ENCODE data around the gene DNER.
"Not testable (repeated sequence)": the region's sequence is repeated elsewhere in the genome, so short reads cannot be mapped to it uniquely, and the experiment has no call there.

Gene DNER

GRCh38 chr2:229714080-229714735 is at the start of gene DNER:
Gene DNER (minus strand): TSS chr2:229714555. CDS start chr2:229714423, 132 bp downstream.
- H3K4me3 ChIP-seq (ENCODE audit: low read depth, low read length) = peak within 1 kb of the TSS; percentile 15
- TF ChIP-seq CTCF (IDR thresholded peaks at IDR 0.05; ENCODE audit: borderline replicate concordance, insufficient read depth, low read depth, low read length) = no peak

- H3K4me3 ChIP-seq (ENCODE audit: low read depth, low read length) = no peak overlapping the region
- TF ChIP-seq CTCF (IDR thresholded peaks at IDR 0.05; ENCODE audit: borderline replicate concordance, insufficient read depth, low read depth, low read length) = no peak
These were observed 47.3 kb upstream of the DNER start for GRCh38 chr2:229761663-229762062.

GRCh38 chr2:229757462-229757861 is 43.1 kb upstream of the DNER start:
- H3K4me3 ChIP-seq (ENCODE audit: low read depth, low read length) = not testable (repeated sequence)

- H3K4me3 ChIP-seq (ENCODE audit: low read depth, low read length) = no peak overlapping the region
- no peak for TF ChIP-seq CTCF (IDR thresholded peaks at IDR 0.05; ENCODE audit: borderline replicate concordance, insufficient read depth, low read depth, low read length)
These were observed 38.8 kb upstream of the DNER start for GRCh38 chr2:229752970-229753729.

GRCh38 chr2:229749779-229750178 is 35.4 kb upstream of the DNER start:
- no peak for TF ChIP-seq CTCF (IDR thresholded peaks at IDR 0.05; ENCODE audit: borderline replicate concordance, insufficient read depth, low read depth, low read length)
- no peak overlapping the region for H3K4me3 ChIP-seq (ENCODE audit: low read depth, low read length)

GRCh38 chr2:229748950-229749349 is 34.6 kb upstream of the DNER start:
- TF ChIP-seq CTCF (IDR thresholded peaks at IDR 0.05; ENCODE audit: borderline replicate concordance, insufficient read depth, low read depth, low read length) = no peak
- H3K4me3 ChIP-seq (ENCODE audit: low read depth, low read length) = no peak overlapping the region

- H3K4me3 ChIP-seq (ENCODE audit: low read depth, low read length) = not testable (repeated sequence)
These were observed 28.3 kb upstream of the DNER start for GRCh38 chr2:229742691-229743090.

GRCh38 chr2:229740279-229740678 is 25.9 kb upstream of the DNER start:
- TF ChIP-seq CTCF (IDR thresholded peaks at IDR 0.05; ENCODE audit: borderline replicate concordance, insufficient read depth, low read depth, low read length) = no peak

More at GRCh38 chr2:229740279-229740678, 25.9 kb upstream of the DNER start:
- H3K4me3 ChIP-seq (ENCODE audit: low read depth, low read length) = no peak overlapping the region
